Measurements from ENCODE around the gene METTL26. TPM values are rescaled to one million over a fixed set of nuclear protein-coding genes. Genes with fewer than 3 reads are reported as not detected.

METTL26 gene
- total and polyA plus RNA-seq, 4 donors, result 26.3 to 69.1 (median 41.4) TPM

- H3K9me3 ChIP-seq (ENCODE audit: control insufficient read depth in 4 of 4, low read length in 3 of 4), result no peaks in the 10 kb centered on the region
- no peak overlapping the region for H3K4me3 ChIP-seq (ENCODE audit: low read depth in 1 of 3, low read length in 3 of 3)
- peaks cover 0 to 12% (median 7%) of the 10 kb centered on the region in 4 donors for H3K36me3 ChIP-seq (ENCODE audit: control insufficient read depth in 4 of 4, insufficient read depth in 3 of 4, low read depth in 1 of 4, low read length in 3 of 4)
- H3K4me1 ChIP-seq (ENCODE audit: control insufficient read depth in 4 of 4, insufficient read depth in 4 of 4, low read length in 3 of 4), result peaks cover 29 to 47% (median 42%) of the 10 kb centered on the region in 4 donors
- peak overlapping the region in 1 of 2 donors; percentile 59 for H3K27ac ChIP-seq (ENCODE audit: low read depth in 1 of 2, low read length in 2 of 2)
- no peak for TF ChIP-seq REST (IDR thresholded peaks at IDR 0.05)
- no peak for TF ChIP-seq YY1 (IDR thresholded peaks at IDR 0.05)
- TF ChIP-seq ATF3 (IDR thresholded peaks at IDR 0.05), result no peak
- no peak for TF ChIP-seq HNF4A (conservative IDR thresholded peaks at IDR 0.05)
- TF ChIP-seq FOXA2 (IDR thresholded peaks at IDR 0.05), result no peak
- no peak for TF ChIP-seq GABPA (IDR thresholded peaks at IDR 0.05 in 1 of 2, conservative IDR thresholded peaks at IDR 0.05 in 1 of 2)
- no peak for TF ChIP-seq NR2F2 (IDR thresholded peaks at IDR 0.05)
- TF ChIP-seq MAX (IDR thresholded peaks at IDR 0.05), result no peak
- TF ChIP-seq ZBTB33 (IDR thresholded peaks at IDR 0.05), result no peak
- no peak for TF ChIP-seq CTCF (IDR thresholded peaks at IDR 0.05; ENCODE audit: low read depth, low read length, missing input control)
- H3K27me3 ChIP-seq (ENCODE audit: control insufficient read depth in 4 of 4, insufficient read depth in 4 of 4, low read length in 3 of 4), result no peaks in the 10 kb centered on the region
- no peak overlapping the region for H3K9ac ChIP-seq (ENCODE audit: low read depth in 1 of 2, low read length in 2 of 2)
- WGBS, result 94% methylated on average over 33 of the region's 33 CpGs
- DNase-seq (ENCODE audit: low spot score), result no peak
These were observed 7.6 kb downstream of the METTL26 start for GRCh38 chr16:628321-629061.

GRCh38 chr16:627454-628239 lies 8.5 kb downstream of the METTL26 start:
- WGBS, result 75% methylated on average over 50 of the region's 50 CpGs
- Histone ChIP-seq H3K27me3 (ENCODE audit: control insufficient read depth in 4 of 4, insufficient read depth in 4 of 4, low read length in 3 of 4) (no peaks in the 10 kb centered on the region), H3K27ac (ENCODE audit: low read depth in 1 of 2, low read length in 2 of 2) (no peak overlapping the region), H3K4me3 (ENCODE audit: low read depth in 1 of 3, low read length in 3 of 3) (no peak overlapping the region), H3K9ac (ENCODE audit: low read depth in 1 of 2, low read length in 2 of 2) (no peak overlapping the region), H3K36me3 (ENCODE audit: control insufficient read depth in 4 of 4, insufficient read depth in 3 of 4, low read depth in 1 of 4, low read length in 3 of 4) (peaks cover 0 to 12% (median 4%) of the 10 kb centered on the region in 4 donors), H3K4me1 (ENCODE audit: control insufficient read depth in 4 of 4, insufficient read depth in 4 of 4, low read length in 3 of 4) (peaks cover 29 to 47% (median 42%) of the 10 kb centered on the region in 4 donors), H3K9me3 (ENCODE audit: control insufficient read depth in 4 of 4, low read length in 3 of 4) (no peaks in the 10 kb centered on the region)
- TF ChIP-seq HNF4A (conservative IDR thresholded peaks at IDR 0.05) (peak; percentile 34 to 36), REST (IDR thresholded peaks at IDR 0.05) (no peak), RXRA (IDR thresholded peaks at IDR 0.05) (peak; percentile 6 to 21), HNF4G (IDR thresholded peaks at IDR 0.05) (no peak), RAD21 (IDR thresholded peaks at IDR 0.05) (no peak), ZBTB33 (IDR thresholded peaks at IDR 0.05) (no peak), YY1 (IDR thresholded peaks at IDR 0.05) (no peak), SP1 (IDR thresholded peaks at IDR 0.05) (no peak)
- peak; percentile 48 for DNase-seq (ENCODE audit: low spot score)
